HPDE6-E6E7 (cell line): ENCODE results near the gene HERC4.
A peak's percentile ranks its signal among the peaks of the same experiment; 100 is the strongest.
"Not testable (repeated sequence)": the region's sequence is repeated elsewhere in the genome, so short reads cannot be mapped to it uniquely, and the experiment has no call there.

Experiments
- DNase-seq: peaks from one replicate; pipeline ENCODE4 v3.0.0; 2011; ENCODE audit warnings: missing footprints; ENCODE audit errors: extremely low spot score

HERC4 gene

GRCh38 chr10:68088740-68089139, 13.7 kb upstream of the HERC4 start:
- no peak for DNase-seq

GRCh38 chr10:68087685-68088401, 12.8 kb upstream of the HERC4 start:
- no peak for DNase-seq

DNA sequence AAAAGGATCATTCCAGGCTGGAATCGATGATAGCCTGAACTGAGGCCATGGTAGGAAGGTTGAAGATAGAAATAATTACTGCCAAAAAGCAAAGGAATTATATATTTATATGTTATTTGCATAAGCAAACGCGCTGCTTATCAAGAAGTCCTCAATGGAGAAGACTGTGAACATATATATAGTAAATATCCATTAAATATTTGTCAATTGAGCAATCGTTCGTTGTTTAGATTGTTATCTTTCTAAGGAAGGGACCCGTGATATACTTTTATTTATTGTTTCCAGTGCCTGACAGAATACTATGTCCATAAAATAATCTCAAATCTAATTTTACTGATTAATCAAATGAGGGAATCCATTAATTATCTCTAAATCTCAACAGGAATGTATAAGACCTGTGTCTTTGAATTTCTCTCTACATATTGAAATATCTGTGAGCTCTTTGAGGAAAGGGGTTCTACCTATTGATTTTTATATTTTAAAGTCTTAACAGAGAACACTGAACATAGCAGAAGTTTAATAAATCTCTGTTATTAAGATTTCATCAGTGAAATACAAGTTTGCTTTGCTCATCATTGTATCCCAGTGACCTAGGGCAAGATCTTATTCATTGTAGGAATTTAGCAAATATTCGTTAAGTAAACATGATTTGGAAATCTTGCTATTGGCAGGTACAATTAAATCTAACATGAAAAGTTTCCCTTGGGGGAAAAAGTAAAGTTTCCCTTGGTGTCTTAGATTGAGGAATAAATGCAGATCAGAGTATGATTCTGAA, 12.0 kb upstream of the HERC4 start:
- DNase-seq = no peak

GRCh38 chr10:68086011-68086410, 10.9 kb upstream of the HERC4 start:
- no peak for DNase-seq

DNA sequence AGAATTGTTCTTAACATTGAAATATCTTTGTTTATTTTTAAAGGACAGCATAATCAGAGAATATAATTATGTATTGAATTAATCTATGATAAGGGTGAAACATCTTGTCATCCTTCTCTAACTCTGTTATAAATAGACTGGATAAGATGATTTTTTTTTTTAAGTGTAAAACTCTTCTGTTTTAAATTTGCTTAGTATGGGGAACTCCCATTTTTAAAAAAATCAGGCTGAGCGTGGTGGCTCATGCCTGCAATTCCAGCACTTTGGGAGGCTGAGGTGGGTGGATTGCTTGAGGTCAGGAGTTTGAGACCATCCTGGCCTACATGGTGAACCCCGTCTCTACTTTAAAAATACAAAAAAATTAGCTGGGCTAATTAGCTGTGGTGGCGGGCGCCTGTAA, 9.4 kb upstream of the HERC4 start:
- DNase-seq = no peak

DNA sequence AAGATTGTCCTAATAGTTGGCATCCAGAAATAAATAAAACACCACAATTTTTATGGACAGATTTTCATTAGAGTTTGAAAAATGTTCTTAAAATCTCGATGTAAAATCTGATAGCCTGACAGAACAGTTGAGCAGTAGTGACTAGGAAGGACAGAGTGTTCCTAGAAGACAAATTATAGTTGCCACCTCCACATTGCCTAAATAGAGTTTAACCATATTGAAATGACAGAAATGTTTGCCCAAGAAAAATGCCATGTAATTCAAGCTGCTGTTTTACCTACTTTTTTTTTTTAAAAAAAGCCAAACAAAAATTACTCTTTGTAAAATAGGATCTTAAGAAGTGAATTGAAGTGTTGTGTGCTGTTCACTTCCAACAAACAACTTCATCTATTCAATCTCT, 8.9 kb upstream of the HERC4 start:
- no peak for DNase-seq

DNA sequence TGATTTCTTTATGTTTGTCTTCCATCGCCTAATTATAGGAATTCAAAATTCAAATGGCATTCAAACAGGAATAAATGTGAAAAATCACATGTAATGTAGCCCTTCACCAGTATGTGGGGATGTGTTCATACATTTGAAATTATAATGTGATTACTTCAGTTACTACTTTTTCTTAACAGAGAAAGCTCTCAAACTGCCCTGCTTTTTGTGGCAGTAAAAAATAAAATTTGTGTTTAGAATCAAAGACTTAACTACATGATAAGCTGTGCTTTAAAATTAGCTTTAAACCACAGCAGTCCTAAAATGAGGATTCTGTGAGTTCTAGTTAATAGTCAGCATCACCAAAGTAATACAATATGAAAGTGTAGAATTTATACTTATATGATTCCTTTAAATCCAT, 7.8 kb upstream of the HERC4 start:
- no peak for DNase-seq

GRCh38 chr10:68081916-68082315, 6.8 kb upstream of the HERC4 start:
- DNase-seq = no peak

GRCh38 chr10:68080853-68081431, 5.9 kb upstream of the HERC4 start:
- DNase-seq = no peak

DNA sequence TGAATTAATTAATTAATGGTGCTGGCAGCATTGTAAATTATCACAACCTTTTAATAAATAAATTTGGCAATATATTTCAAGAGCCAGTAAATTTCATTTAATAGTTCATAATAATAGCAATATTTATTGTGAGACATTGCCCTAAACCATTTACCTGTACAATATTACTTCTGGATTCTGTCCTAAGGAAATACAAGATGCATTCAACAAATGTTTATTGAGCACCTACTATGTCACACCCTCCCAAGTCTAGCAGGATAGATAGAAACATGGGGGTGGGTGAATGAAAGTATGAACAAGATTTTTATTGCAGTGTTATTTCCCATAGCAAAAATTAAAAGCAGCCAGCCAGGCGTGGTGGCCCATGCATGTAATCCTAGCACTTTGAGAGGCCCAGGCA, 4.4 kb upstream of the HERC4 start:
- no peak for DNase-seq

DNA sequence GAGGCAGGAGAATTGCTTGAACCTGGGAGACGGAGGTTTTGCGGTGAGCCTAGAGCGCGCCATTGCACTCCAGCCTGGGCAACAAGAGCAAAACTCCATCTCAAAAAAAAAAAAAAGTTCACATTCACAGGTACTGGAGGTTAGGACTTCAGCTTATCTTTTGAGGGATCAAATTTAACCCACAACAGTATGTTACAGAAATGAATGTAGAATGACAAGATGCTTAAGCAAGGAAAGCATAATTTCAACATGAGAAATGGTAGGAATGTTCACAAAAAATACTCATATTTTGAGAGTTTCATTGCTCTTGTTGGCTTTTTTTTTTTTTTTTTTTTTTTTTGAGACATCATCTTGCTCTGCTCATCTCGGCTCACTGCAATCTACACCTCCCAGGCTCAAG, 1.9 kb upstream of the HERC4 start:
- no peak for DNase-seq

DNA sequence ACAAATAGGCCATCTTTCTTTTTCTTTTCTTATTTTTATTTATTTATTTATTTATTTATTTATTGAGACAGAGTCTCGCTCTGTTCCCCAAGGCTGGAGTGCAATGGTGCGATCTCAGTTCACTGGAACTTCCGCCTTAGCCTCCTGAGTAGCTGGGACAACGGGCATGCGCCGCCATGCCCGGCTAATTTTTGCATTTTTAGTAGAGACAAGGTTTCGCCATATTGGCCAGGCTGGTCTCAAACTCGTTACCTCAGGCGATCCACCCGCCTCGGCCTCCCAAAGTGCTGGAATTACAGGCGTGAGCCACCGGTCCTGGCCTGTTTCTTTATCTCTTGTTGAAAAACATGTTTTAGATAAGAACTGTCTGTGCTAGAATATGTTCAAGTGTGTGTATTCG, 998 bp upstream of the HERC4 start:
- DNase-seq = not testable (repeated sequence)

DNA sequence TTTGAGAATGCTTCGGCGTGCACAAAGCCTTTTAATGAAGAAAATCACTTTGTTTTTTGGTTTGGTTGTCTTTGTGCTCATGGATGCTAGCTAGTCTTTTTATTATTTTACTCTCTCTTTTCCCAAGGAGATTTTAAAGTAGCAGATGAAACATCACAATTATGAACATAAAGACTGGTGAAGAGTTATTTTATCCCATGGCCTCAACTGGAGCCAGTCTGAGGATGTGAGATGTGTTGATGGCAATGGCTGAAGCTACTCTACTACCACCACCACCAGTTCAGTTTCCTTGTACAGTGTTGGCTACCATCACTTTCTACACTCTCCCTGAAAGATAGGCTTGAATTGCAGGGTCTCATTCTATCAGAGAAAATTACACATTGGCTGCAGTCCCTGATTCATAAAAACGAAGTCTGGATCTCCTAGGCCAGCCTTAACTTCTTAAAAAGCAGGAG, 494 bp upstream of the HERC4 start:
- no peak for DNase-seq

- DNase-seq = no peak
These were observed 880 bp downstream of the HERC4 start for GRCh38 chr10:68074031-68074774.

DNA sequence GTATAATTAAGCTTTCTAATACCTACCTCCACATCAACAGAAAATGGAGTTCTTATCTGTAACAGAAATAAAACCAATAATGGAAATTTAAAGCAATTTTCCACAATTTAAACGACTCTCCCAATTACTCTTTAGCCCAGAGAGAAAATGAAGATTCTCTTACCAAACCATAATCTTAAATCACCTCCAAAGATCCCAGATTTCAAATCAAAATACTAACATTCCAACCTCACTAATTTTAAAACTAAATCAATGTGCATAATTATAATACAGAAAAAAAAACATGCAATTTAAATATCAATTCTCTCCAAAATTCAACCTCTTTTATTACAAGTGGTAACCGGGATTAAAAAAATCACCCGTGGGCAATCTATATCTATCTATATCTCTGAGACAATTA, 1.5 kb downstream of the HERC4 start:
- DNase-seq = no peak

DNA sequence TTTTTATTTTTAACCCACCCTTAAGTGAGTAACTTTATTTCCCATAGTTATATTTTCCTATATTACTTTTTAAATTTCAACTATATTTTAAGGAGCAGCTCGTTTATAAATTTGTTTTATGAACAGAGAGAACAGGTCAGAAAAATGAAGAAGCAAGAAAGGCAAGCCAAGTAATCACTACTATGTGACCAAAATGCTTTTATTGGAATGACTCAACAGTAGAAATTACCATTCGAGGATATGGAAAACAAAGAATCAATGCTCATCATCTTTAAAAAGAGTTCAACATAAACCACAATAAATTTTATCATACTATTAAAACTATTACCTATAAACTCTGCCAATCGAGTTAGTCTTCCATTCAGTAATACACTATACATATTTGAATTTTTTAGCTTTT, 7.6 kb downstream of the HERC4 start:
- DNase-seq = no peak

DNA sequence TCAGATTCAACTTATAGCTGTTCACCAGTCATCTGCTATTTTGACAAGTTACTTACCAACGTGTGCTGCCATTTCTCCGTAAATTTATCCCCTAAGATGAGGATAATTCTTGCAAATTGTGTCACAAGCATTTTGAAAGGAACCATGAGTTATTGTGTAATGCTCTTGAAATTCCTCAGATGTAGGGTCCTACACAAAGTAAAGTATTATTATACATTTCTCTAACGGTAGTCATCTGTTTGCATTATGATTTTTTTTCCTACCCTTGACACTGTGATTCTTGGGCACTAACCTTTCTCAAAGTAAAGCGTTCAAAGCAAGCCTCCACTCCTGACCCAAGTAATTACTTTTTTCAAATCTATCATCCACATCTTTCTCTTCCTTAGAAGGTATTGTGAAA, 8.1 kb downstream of the HERC4 start:
- DNase-seq = no peak

DNA sequence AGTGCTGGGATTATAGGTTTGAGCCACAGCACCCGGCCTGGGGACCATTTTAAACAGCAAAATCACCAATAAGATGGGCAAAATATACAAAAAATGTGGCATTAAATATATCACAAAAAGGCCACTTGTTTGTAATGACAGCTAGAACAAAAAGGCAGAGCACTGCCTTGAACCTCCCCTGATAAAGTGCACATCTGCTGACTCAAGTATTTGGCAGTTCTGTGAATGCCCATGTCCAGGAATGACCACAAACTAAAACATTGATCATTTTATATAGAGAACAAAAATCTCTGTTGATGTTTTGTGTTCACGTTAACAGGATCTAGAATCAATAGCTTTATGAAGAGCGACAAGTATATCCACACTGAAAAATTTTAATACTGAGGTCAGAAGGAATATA, 21.5 kb downstream of the HERC4 start:
- DNase-seq = no peak

DNA sequence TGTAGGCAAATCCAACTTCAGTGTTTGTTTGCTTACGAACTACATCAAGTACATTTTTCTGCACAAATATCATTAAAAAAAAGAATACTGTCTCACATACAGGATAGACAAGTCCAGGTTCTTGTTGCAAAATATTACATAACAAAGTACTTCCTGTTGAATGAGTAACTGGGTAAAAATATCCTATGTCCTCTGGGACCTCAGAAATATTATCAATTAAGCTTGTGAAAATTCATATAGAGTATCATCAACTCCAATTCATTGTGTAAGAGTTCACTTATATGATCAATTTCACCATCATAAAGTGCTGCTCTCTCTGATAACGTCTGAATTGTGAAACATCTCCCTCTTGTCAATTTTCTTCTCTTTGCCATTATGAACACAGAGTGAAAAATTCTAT, 22.6 kb downstream of the HERC4 start:
- DNase-seq = peak; percentile 5

- no peak for DNase-seq
These were observed 25.6 kb downstream of the HERC4 start for GRCh38 chr10:68049289-68050078.

GRCh38 chr10:68047554-68048327, 27.3 kb downstream of the HERC4 start:
- DNase-seq = no peak
